ENCODE measurements around the gene JMJD1C.

Gene JMJD1C

GRCh38 chr10:63209705-63210104, 256.1 kb downstream of the JMJD1C start:
- Histone ChIP-seq H2AFZ (ENCODE audit: low read depth, low read length, severe bottlenecking) (no peak overlapping the region), H3K27ac (ENCODE audit: low read depth, low read length) (no peak overlapping the region), H3K27me3 (ENCODE audit: low read length) (no peaks in the 10 kb centered on the region), H3K9me3 (ENCODE audit: insufficient read depth, low read length) (no peaks in the 10 kb centered on the region), H3K9me2 (replicated peaks; ENCODE audit: insufficient read depth, low read length) (no peaks in the 10 kb centered on the region), H3K36me3 (ENCODE audit: low read length) (peaks cover 57% of the 10 kb centered on the region), H3K4me2 (ENCODE audit: low read depth, low read length, poor library complexity, severe bottlenecking) (no peak overlapping the region), H3K79me2 (ENCODE audit: insufficient read depth, low read length) (peaks cover 56% of the 10 kb centered on the region), H3F3A (ENCODE audit: insufficient read depth) (no peaks in the 10 kb centered on the region), H3K4me3 (ENCODE audit: insufficient read depth, low read length, poor library complexity, severe bottlenecking) (no peak overlapping the region), H4K20me1 (ENCODE audit: low read depth, low read length) (peaks cover 15% of the 10 kb centered on the region), H3K9ac (ENCODE audit: low read length) (no peak overlapping the region)
- no peak for TF ChIP-seq EZH2phosphoT487 (conservative IDR thresholded peaks at IDR 0.05; ENCODE audit: low read length)
- no peak for TF ChIP-seq CTCF (IDR thresholded peaks at IDR 0.05; ENCODE audit: insufficient read depth, low read length, poor library complexity, severe bottlenecking)

GRCh38 chr10:63208986-63209385, 256.8 kb downstream of the JMJD1C start:
- TF ChIP-seq EZH2phosphoT487 (conservative IDR thresholded peaks at IDR 0.05; ENCODE audit: low read length) (no peak), CTCF (IDR thresholded peaks at IDR 0.05; ENCODE audit: insufficient read depth, low read length, poor library complexity, severe bottlenecking) (no peak)
- Histone ChIP-seq H3K9ac (ENCODE audit: low read length) (no peak overlapping the region), H3F3A (ENCODE audit: insufficient read depth) (no peaks in the 10 kb centered on the region), H3K4me3 (ENCODE audit: insufficient read depth, low read length, poor library complexity, severe bottlenecking) (no peak overlapping the region), H3K79me2 (ENCODE audit: insufficient read depth, low read length) (peaks cover 55% of the 10 kb centered on the region), H3K9me3 (ENCODE audit: insufficient read depth, low read length) (no peaks in the 10 kb centered on the region), H3K9me2 (replicated peaks; ENCODE audit: insufficient read depth, low read length) (no peaks in the 10 kb centered on the region), H3K36me3 (ENCODE audit: low read length) (peaks cover 54% of the 10 kb centered on the region), H3K4me2 (ENCODE audit: low read depth, low read length, poor library complexity, severe bottlenecking) (no peak overlapping the region), H4K20me1 (ENCODE audit: low read depth, low read length) (peaks cover 15% of the 10 kb centered on the region), H2AFZ (ENCODE audit: low read depth, low read length, severe bottlenecking) (no peak overlapping the region), H3K27ac (ENCODE audit: low read depth, low read length) (no peak overlapping the region), H3K27me3 (ENCODE audit: low read length) (no peaks in the 10 kb centered on the region)

- TF ChIP-seq EZH2phosphoT487 (conservative IDR thresholded peaks at IDR 0.05; ENCODE audit: low read length) (no peak), CTCF (IDR thresholded peaks at IDR 0.05; ENCODE audit: insufficient read depth, low read length, poor library complexity, severe bottlenecking) (no peak)
- Histone ChIP-seq H3K27me3 (ENCODE audit: low read length) (no peaks in the 10 kb centered on the region), H3K27ac (ENCODE audit: low read depth, low read length) (no peak overlapping the region), H3K36me3 (ENCODE audit: low read length) (peaks cover 43% of the 10 kb centered on the region), H3K4me3 (ENCODE audit: insufficient read depth, low read length, poor library complexity, severe bottlenecking) (no peak overlapping the region), H3K9me3 (ENCODE audit: insufficient read depth, low read length) (no peaks in the 10 kb centered on the region), H2AFZ (ENCODE audit: low read depth, low read length, severe bottlenecking) (no peak overlapping the region), H3K9ac (ENCODE audit: low read length) (no peak overlapping the region), H4K20me1 (ENCODE audit: low read depth, low read length) (peaks cover 12% of the 10 kb centered on the region), H3F3A (ENCODE audit: insufficient read depth) (no peaks in the 10 kb centered on the region; the same call in 1 of the 2 replicates), H3K9me2 (replicated peaks; ENCODE audit: insufficient read depth, low read length) (no peaks in the 10 kb centered on the region), H3K4me2 (ENCODE audit: low read depth, low read length, poor library complexity, severe bottlenecking) (no peak overlapping the region), H3K79me2 (ENCODE audit: insufficient read depth, low read length) (peaks cover 43% of the 10 kb centered on the region)
Measured at GRCh38 chr10:63206997-63207811, 258.6 kb downstream of the JMJD1C start.

Measured in SU-DHL-6 (cell line).